ENCODE results near the gene SLC41A3.

GRCh38 chr3:125960456-125961288 is 123.3 kb downstream of the SLC41A3 start:
- no peak for TF ChIP-seq CTCF (conservative IDR thresholded peaks at IDR 0.05)
- no peak for TF ChIP-seq ZFX (IDR thresholded peaks at IDR 0.05)

Measured in C4-2B (cell line).